Measurements from ENCODE around the gene BMPER. TPM values are rescaled to one million over a fixed set of nuclear protein-coding genes. Genes with fewer than 3 reads are reported as not detected.

The BMPER gene
- total RNA-seq, 1 experiment from 2014 or later: 0.50 TPM

DNA sequence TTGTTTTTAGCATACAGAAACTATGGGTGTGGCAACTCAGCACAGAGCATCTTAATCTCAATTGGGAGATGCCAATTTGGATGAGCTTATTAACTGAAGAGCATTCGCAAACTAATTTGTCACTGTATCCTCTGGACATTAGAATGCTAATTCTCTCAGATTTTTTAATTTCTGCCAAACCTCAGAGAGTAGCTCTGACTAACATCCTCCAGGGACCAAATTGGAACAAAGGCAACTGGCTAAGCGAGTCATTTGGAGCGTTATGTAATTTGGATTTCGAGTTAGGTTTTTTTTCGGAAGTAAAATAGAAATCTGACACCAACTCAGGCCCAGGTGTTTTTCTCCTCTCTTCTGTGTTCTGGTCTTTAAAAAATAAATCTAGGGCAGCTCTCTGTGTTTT lies 201.9 kb downstream of the BMPER start:
- Histone ChIP-seq H3K9me3 (ENCODE audit: insufficient read depth, low read depth) (peaks cover 4% of the 10 kb centered on the region; the same call in 1 of the 2 replicates), H3K27me3 (ENCODE audit: insufficient read depth, low read depth) (0 out of 2 replicates have a peak, but pooled peaks cover 8% of the 10 kb centered on the region), H4K20me1 (ENCODE audit: insufficient read depth) (no peaks in the 10 kb centered on the region), H2AFZ (no peak overlapping the region), H3F3A (ENCODE audit: insufficient read depth, low read depth) (no peaks in the 10 kb centered on the region), H3K4me1 (replicated peaks; ENCODE audit: insufficient read depth) (peaks cover 6% of the 10 kb centered on the region; the same call in 1 of the 2 replicates), H3K4me3 (no peak overlapping the region), H3K9me2 (ENCODE audit: insufficient read depth) (no peaks in the 10 kb centered on the region), H3K79me2 (ENCODE audit: low read depth) (no peaks in the 10 kb centered on the region), H3K27ac (no peak overlapping the region), H3K4me2 (no peak overlapping the region; the same call in 1 of the 2 replicates), H3K36me3 (ENCODE audit: low read depth) (no peaks in the 10 kb centered on the region)
- intact Hi-C loops (cut with micrococcal nuclease; ENCODE audit: unreplicated experiment): no loop called here
- no peak for DNase-seq
- BruUV-seq (replicated peaks): no TSS peak
- TF ChIP-seq, protein P1, sequence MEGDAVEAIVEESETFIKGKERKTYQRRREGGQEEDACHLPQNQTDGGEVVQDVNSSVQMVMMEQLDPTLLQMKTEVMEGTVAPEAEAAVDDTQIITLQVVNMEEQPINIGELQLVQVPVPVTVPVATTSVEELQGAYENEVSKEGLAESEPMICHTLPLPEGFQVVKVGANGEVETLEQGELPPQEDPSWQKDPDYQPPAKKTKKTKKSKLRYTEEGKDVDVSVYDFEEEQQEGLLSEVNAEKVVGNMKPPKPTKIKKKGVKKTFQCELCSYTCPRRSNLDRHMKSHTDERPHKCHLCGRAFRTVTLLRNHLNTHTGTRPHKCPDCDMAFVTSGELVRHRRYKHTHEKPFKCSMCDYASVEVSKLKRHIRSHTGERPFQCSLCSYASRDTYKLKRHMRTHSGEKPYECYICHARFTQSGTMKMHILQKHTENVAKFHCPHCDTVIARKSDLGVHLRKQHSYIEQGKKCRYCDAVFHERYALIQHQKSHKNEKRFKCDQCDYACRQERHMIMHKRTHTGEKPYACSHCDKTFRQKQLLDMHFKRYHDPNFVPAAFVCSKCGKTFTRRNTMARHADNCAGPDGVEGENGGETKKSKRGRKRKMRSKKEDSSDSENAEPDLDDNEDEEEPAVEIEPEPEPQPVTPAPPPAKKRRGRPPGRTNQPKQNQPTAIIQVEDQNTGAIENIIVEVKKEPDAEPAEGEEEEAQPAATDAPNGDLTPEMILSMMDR (conservative IDR thresholded peaks at IDR 0.05): no peak
- no peak for TF ChIP-seq EZH2 (IDR thresholded peaks at IDR 0.05; ENCODE audit: low read depth)
- POLR2A ChIA-PET (ENCODE audit: unreplicated experiment): interaction anchor here (0.7 kb wide), 1 partner anchor 68 kb away, joined by 6 read pairs; no protein-coding TSS in a partner anchor
- CTCF ChIA-PET: no interaction called here

DNA sequence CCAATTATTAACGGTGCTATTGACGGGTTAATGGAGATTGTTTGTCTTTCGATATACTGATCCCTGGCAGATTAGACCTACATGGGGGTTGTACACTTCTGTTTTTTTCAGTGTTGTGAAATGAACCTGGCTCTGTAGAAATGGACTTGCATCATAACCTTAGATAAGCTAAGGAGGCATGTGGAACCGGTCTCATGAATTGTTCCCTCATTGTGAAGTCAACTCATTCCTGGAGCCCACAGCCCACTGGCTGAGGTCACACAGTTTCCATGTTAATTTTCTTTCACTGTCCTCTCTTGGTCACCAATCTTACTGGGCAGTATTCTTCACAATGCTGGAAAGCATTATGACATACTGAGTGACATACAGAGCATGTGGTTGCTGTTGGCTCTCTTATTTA lies 202.8 kb downstream of the BMPER start:
- intact Hi-C loops (cut with micrococcal nuclease; ENCODE audit: unreplicated experiment): no loop called here
- H3K4me2 ChIP-seq: no peak overlapping the region
- POLR2A ChIA-PET (ENCODE audit: unreplicated experiment): no interaction called here
- H3K27me3 ChIP-seq (ENCODE audit: insufficient read depth, low read depth): 0 out of 2 replicates have a peak, but pooled peaks cover 8% of the 10 kb centered on the region
- CTCF ChIA-PET: no interaction called here
- DNase-seq: no peak
- no peaks in the 10 kb centered on the region for H3F3A ChIP-seq (ENCODE audit: insufficient read depth, low read depth)
- no peaks in the 10 kb centered on the region for H3K9me2 ChIP-seq (ENCODE audit: insufficient read depth)
- H3K36me3 ChIP-seq (ENCODE audit: low read depth): no peaks in the 10 kb centered on the region
- no TSS peak for BruUV-seq (replicated peaks)
- no peaks in the 10 kb centered on the region for H4K20me1 ChIP-seq (ENCODE audit: insufficient read depth)
- H3K4me3 ChIP-seq: no peak overlapping the region
- H3K79me2 ChIP-seq (ENCODE audit: low read depth): no peaks in the 10 kb centered on the region
- TF ChIP-seq EZH2 (IDR thresholded peaks at IDR 0.05; ENCODE audit: low read depth): no peak
- TF ChIP-seq, protein P1 (conservative IDR thresholded peaks at IDR 0.05): no peak
- peaks cover 6% of the 10 kb centered on the region; the same call in 1 of the 2 replicates for H3K4me1 ChIP-seq (replicated peaks; ENCODE audit: insufficient read depth)
- H3K27ac ChIP-seq: no peak overlapping the region
- no peak overlapping the region for H2AFZ ChIP-seq
- peaks cover 4% of the 10 kb centered on the region; the same call in 1 of the 2 replicates for H3K9me3 ChIP-seq (ENCODE audit: insufficient read depth, low read depth)

DNA sequence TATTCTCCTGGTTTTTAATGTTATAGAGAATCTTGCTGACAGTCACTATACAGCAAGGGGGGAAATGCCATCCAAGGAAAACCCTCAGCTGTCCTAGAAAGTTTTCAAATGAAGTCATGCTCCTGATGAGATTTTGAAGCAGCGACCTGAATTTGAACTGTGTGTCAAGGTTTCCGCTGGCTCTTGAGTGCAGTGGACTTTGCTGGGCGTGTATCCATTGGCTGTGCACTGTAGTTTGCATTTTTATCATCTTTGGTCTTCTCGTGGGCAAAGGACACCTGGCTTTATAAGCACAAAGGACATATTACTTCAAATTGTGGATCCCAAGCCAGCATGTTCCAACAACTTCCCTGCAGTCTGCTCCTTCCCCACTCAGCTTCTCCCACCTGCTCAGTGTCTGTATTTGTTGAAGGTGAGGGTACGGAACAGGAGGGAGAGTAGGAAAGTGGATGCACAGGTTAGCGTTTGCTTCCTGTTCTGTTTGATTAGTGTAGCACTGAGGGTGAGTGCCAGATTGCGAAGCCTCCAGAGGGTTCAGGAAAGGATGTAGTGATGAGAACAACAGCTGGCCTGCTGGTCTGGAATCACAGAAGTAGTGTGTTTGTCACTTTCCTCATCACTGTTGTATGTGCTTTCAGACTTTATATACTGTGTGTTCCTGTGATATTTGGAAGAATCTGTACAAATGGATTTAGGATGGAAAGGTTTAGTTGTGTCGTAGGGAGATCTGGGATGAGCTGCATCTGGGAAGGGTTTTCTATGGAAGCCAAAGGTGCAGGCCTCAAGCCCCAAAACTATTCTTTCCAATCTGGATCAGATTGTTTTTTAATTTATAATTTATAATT lies 204.8 kb downstream of the BMPER start:
- CTCF ChIA-PET: no interaction called here
- intact Hi-C loops (cut with micrococcal nuclease; ENCODE audit: unreplicated experiment): no loop called here
- TF ChIP-seq, protein P1 (conservative IDR thresholded peaks at IDR 0.05): no peak
- no peak for TF ChIP-seq EZH2 (IDR thresholded peaks at IDR 0.05; ENCODE audit: low read depth)

More for the DNA sequence above, 204.8 kb downstream of the BMPER start:
- Histone ChIP-seq H3K4me3 (no peak overlapping the region), H3K36me3 (ENCODE audit: low read depth) (no peaks in the 10 kb centered on the region), H3K27me3 (ENCODE audit: insufficient read depth, low read depth) (0 out of 2 replicates have a peak, but pooled peaks cover 8% of the 10 kb centered on the region), H3K79me2 (ENCODE audit: low read depth) (no peaks in the 10 kb centered on the region), H3K9me2 (ENCODE audit: insufficient read depth) (no peaks in the 10 kb centered on the region), H2AFZ (no peak overlapping the region), H3K4me1 (replicated peaks; ENCODE audit: insufficient read depth) (peaks cover 6% of the 10 kb centered on the region; the same call in 1 of the 2 replicates), H3K9me3 (ENCODE audit: insufficient read depth, low read depth) (no peaks in the 10 kb centered on the region), H3F3A (ENCODE audit: insufficient read depth, low read depth) (no peaks in the 10 kb centered on the region), H3K27ac (no peak overlapping the region), H4K20me1 (ENCODE audit: insufficient read depth) (no peaks in the 10 kb centered on the region), H3K4me2 (no peak overlapping the region)
- POLR2A ChIA-PET (ENCODE audit: unreplicated experiment): interaction anchor here (0.7 kb wide), 1 partner anchor 65 kb away, joined by 3 read pairs; no protein-coding TSS in a partner anchor
- no peak for DNase-seq
- BruUV-seq (replicated peaks): no TSS peak
